ENCODE results near the gene DAPP1.
"Not testable (repeated sequence)": the region's sequence is repeated elsewhere in the genome, so short reads cannot be mapped to it uniquely, and the experiment has no call there.

Gene DAPP1

GRCh38 chr4:99816545-99817308 is at the start of gene DAPP1:
Gene DAPP1 (plus strand): TSS chr4:99816827. CDS start chr4:99816914, 87 bp downstream.
- DNase-seq (ENCODE audit: low spot score) = peak; percentile 78

GRCh38 chr4:99770842-99771241 is 45.8 kb upstream of the DAPP1 start:
- not testable (repeated sequence) for DNase-seq (ENCODE audit: low spot score)

GRCh38 chr4:99783940-99784339 is 32.7 kb upstream of the DAPP1 start:
- no peak for DNase-seq (ENCODE audit: low spot score)

GRCh38 chr4:99784842-99785241 is 31.8 kb upstream of the DAPP1 start:
- DNase-seq (ENCODE audit: low spot score) = no peak

GRCh38 chr4:99790796-99791617 is 25.6 kb upstream of the DAPP1 start:
- DNase-seq (ENCODE audit: low spot score) = no peak

- DNase-seq (ENCODE audit: low spot score) = no peak
These were observed 16.2 kb upstream of the DAPP1 start for GRCh38 chr4:99800332-99801004.

GRCh38 chr4:99801005-99801699 is 15.5 kb upstream of the DAPP1 start:
- DNase-seq (ENCODE audit: low spot score) = no peak

GRCh38 chr4:99803566-99804101 is 13.0 kb upstream of the DAPP1 start:
- no peak for DNase-seq (ENCODE audit: low spot score)

GRCh38 chr4:99806545-99806944 is 10.1 kb upstream of the DAPP1 start:
- no peak for DNase-seq (ENCODE audit: low spot score)

GRCh38 chr4:99807666-99808065 is 9.0 kb upstream of the DAPP1 start:
- DNase-seq (ENCODE audit: low spot score) = no peak

- peak; percentile 77 for DNase-seq (ENCODE audit: low spot score)
These were observed 8.3 kb upstream of the DAPP1 start for GRCh38 chr4:99808260-99808857.

- DNase-seq (ENCODE audit: low spot score) = no peak
These were observed 7.3 kb upstream of the DAPP1 start for GRCh38 chr4:99809326-99809725.

- no peak for DNase-seq (ENCODE audit: low spot score)
These were observed 6.1 kb upstream of the DAPP1 start for GRCh38 chr4:99810536-99810935.

GRCh38 chr4:99811117-99811516 is 5.5 kb upstream of the DAPP1 start:
- DNase-seq (ENCODE audit: low spot score) = no peak

- DNase-seq (ENCODE audit: low spot score) = peak; percentile 72
These were observed 4.8 kb upstream of the DAPP1 start for GRCh38 chr4:99811850-99812249.

GRCh38 chr4:99815597-99816011 is 1.0 kb upstream of the DAPP1 start:
- no peak for DNase-seq (ENCODE audit: low spot score)

GRCh38 chr4:99817309-99817890 is 773 bp downstream of the DAPP1 start:
- DNase-seq (ENCODE audit: low spot score) = peak; percentile 17

- no peak for DNase-seq (ENCODE audit: low spot score)
These were observed 2.0 kb downstream of the DAPP1 start for GRCh38 chr4:99818661-99819060.

- DNase-seq (ENCODE audit: low spot score) = no peak
These were observed 5.4 kb downstream of the DAPP1 start for GRCh38 chr4:99821918-99822503.

GRCh38 chr4:99822734-99823133 is 6.1 kb downstream of the DAPP1 start:
- no peak for DNase-seq (ENCODE audit: low spot score)
